Colon (tissue), 2 donors: Measurements from ENCODE around the gene UBFD1.
"Not testable (repeated sequence)": the region's sequence is repeated elsewhere in the genome, so short reads cannot be mapped to it uniquely, and the experiment has no call there.

Source experiments
- FAIRE-seq: peaks from 2 replicates; lab custom pipeline; 2012; peaks lifted over from hg19 to GRCh38; lab: Jason Lieb, UNC
- donor health status: control.
- donor health status: control.

UBFD1 gene

GRCh38 chr16:23567602-23568001 is 10.1 kb downstream of the UBFD1 start:
- no peak for FAIRE-seq

- FAIRE-seq: no peak
Observed at GRCh38 chr16:23570992-23571632, 13.6 kb downstream of the UBFD1 start.

GRCh38 chr16:23571895-23572294 is 14.4 kb downstream of the UBFD1 start:
- no peak for FAIRE-seq

- FAIRE-seq: no peak
Observed at GRCh38 chr16:23572394-23572793, 14.9 kb downstream of the UBFD1 start.

GRCh38 chr16:23573817-23574216 is 16.3 kb downstream of the UBFD1 start:
- FAIRE-seq: no peak

- no peak for FAIRE-seq
Observed at GRCh38 chr16:23575834-23576233, 18.3 kb downstream of the UBFD1 start.

- FAIRE-seq: no peak
Observed at GRCh38 chr16:23577493-23577892, 20.0 kb downstream of the UBFD1 start.

- FAIRE-seq: no peak
Observed at GRCh38 chr16:23578101-23578830, 20.7 kb downstream of the UBFD1 start.

GRCh38 chr16:23579371-23579770 is 21.8 kb downstream of the UBFD1 start:
- FAIRE-seq: no peak

GRCh38 chr16:23580391-23580790 is 22.9 kb downstream of the UBFD1 start:
- no peak for FAIRE-seq

GRCh38 chr16:23581764-23582163 is 24.2 kb downstream of the UBFD1 start:
- FAIRE-seq: no peak

GRCh38 chr16:23583271-23583670 is 25.7 kb downstream of the UBFD1 start:
- FAIRE-seq: not testable (repeated sequence)

- no peak for FAIRE-seq
Observed at GRCh38 chr16:23584186-23585076, 26.9 kb downstream of the UBFD1 start.

- no peak for FAIRE-seq
Observed at GRCh38 chr16:23587726-23588125, 30.2 kb downstream of the UBFD1 start.

GRCh38 chr16:23590181-23590580 is 32.7 kb downstream of the UBFD1 start:
- no peak for FAIRE-seq

- no peak for FAIRE-seq
Observed at GRCh38 chr16:23594186-23594585, 36.7 kb downstream of the UBFD1 start.

GRCh38 chr16:23595246-23595950 is 37.9 kb downstream of the UBFD1 start:
- no peak for FAIRE-seq

- FAIRE-seq: no peak
Observed at GRCh38 chr16:23595951-23596720, 38.6 kb downstream of the UBFD1 start, which contains the start of gene NDUFAB1. NDUFAB1 (minus strand) TSS chr16:23596316; CDS start chr16:23596290, 26 bp downstream.

GRCh38 chr16:23597003-23597756 is 39.7 kb downstream of the UBFD1 start:
- no peak for FAIRE-seq

GRCh38 chr16:23607726-23608125 is 50.2 kb downstream of the UBFD1 start:
- no peak for FAIRE-seq

GRCh38 chr16:23608194-23608593 is 50.7 kb downstream of the UBFD1 start:
- no peak for FAIRE-seq
